GM12891 (cell line): ENCODE results near the gene MYADM.

Experiments used
- PAX5 ChIP-seq: IDR thresholded peaks from 2 replicates; pipeline ENCODE4 v1.6.1; 2011; ENCODE audit warnings: low read length, moderate library complexity, mild to moderate bottlenecking; ENCODE audit not compliant: insufficient read depth, severe bottlenecking
- POLR2A ChIP-seq: IDR thresholded peaks from 2 replicates; pipeline ENCODE4 v1.6.1; 2011; ENCODE audit warnings: low read depth, low read length, control low read depth
- POLR2AphosphoS5 ChIP-seq: IDR thresholded peaks from 2 replicates; pipeline ENCODE4 v1.6.1; 2011; ENCODE audit warnings: low read depth, low read length, control low read depth
- POU2F2 ChIP-seq: IDR thresholded peaks from 2 replicates; pipeline ENCODE4 v1.6.1; 2011; ENCODE audit warnings: low read depth, mild to moderate bottlenecking, control low read depth, low read length, moderate library complexity
- SPI1 ChIP-seq: IDR thresholded peaks from 2 replicates; pipeline ENCODE4 v1.6.1; 2011; ENCODE audit warnings: low read depth, low read length, control low read depth
- TAF1 ChIP-seq: IDR thresholded peaks from 2 replicates; pipeline ENCODE4 v1.6.1; 2011; ENCODE audit warnings: low read depth, low read length, control low read depth

DNA sequence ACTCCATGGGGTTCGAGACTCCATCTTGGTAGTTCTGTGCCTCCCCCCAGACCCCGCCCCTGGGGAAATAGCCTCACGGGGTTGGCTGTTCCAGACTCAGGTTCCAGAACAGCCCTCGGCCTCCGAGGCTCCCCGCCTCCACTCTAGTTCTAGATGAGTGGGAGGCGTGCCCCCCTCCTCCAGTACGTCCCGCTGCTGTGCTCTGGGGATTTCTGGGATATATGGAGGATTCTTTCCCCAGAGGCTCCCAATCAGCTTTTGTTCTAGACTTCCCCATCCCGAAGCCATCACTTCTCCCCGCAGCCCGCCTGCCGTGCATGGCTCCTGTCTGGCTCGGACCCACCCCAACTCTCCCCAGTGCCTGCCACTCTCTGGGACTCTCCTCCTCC lies 39.5 kb downstream of the MYADM start:
- TF ChIP-seq TAF1 (no peak), POLR2A (no peak), POLR2AphosphoS5 (no peak), SPI1 (no peak), PAX5 (no peak), POU2F2 (no peak)
